ENCODE measurements around the gene PTPN9.
A peak's percentile ranks its signal among the peaks of the same experiment; 100 is the strongest.
"Not testable (repeated sequence)": the region's sequence is repeated elsewhere in the genome, so short reads cannot be mapped to it uniquely, and the experiment has no call there.

The PTPN9 gene

GRCh38 chr15:75483106-75483505, 96.0 kb downstream of the PTPN9 start:
- DNase-seq (ENCODE audit: low read depth in 1 of 2, low spot score in 1 of 2): no peak
- TF ChIP-seq JUND (IDR thresholded peaks at IDR 0.05; ENCODE audit: low read depth): no peak
- in situ Hi-C loops (cut with HindIII; ENCODE audit: low pct_unique_long_range_greater_than_20kb, low sequenced_read_pairs): no loop called here

- in situ Hi-C loops (cut with HindIII; ENCODE audit: low pct_unique_long_range_greater_than_20kb, low sequenced_read_pairs): not testable (repeated sequence)
Observed at GRCh38 chr15:75480463-75480862, 98.7 kb downstream of the PTPN9 start.

GRCh38 chr15:75479670-75480069, 99.4 kb downstream of the PTPN9 start:
- no peak for TF ChIP-seq JUND (IDR thresholded peaks at IDR 0.05; ENCODE audit: low read depth)

More at GRCh38 chr15:75480463-75480862, 98.7 kb downstream of the PTPN9 start:
- not testable (repeated sequence) for DNase-seq (ENCODE audit: low read depth in 1 of 2, low spot score in 1 of 2)

GRCh38 chr15:75477094-75477493, 102.0 kb downstream of the PTPN9 start:
- in situ Hi-C loops (cut with HindIII; ENCODE audit: low pct_unique_long_range_greater_than_20kb, low sequenced_read_pairs): not testable (repeated sequence)

More at GRCh38 chr15:75479670-75480069, 99.4 kb downstream of the PTPN9 start:
- no peak for DNase-seq (ENCODE audit: low read depth in 1 of 2, low spot score in 1 of 2)
- in situ Hi-C loops (cut with HindIII; ENCODE audit: low pct_unique_long_range_greater_than_20kb, low sequenced_read_pairs): no loop called here

GRCh38 chr15:75468913-75469598, 110.1 kb downstream of the PTPN9 start:
- in situ Hi-C loops (cut with HindIII; ENCODE audit: low pct_unique_long_range_greater_than_20kb, low sequenced_read_pairs): no loop called here
- TF ChIP-seq JUND (IDR thresholded peaks at IDR 0.05; ENCODE audit: low read depth): no peak
- DNase-seq (ENCODE audit: low read depth in 1 of 2, low spot score in 1 of 2): peak in 1 of 2 experiments; percentile 24

More at GRCh38 chr15:75477094-75477493, 102.0 kb downstream of the PTPN9 start:
- not testable (repeated sequence) for DNase-seq (ENCODE audit: low read depth in 1 of 2, low spot score in 1 of 2)

- no peak for DNase-seq (ENCODE audit: low read depth in 1 of 2, low spot score in 1 of 2)
- TF ChIP-seq JUND (IDR thresholded peaks at IDR 0.05; ENCODE audit: low read depth): no peak
- in situ Hi-C loops (cut with HindIII; ENCODE audit: low pct_unique_long_range_greater_than_20kb, low sequenced_read_pairs): no loop called here
Observed at GRCh38 chr15:75460646-75461045, 118.5 kb downstream of the PTPN9 start.

- no peak for TF ChIP-seq JUND (IDR thresholded peaks at IDR 0.05; ENCODE audit: low read depth)
- DNase-seq (ENCODE audit: low read depth in 1 of 2, low spot score in 1 of 2): no peak
- in situ Hi-C loops (cut with HindIII; ENCODE audit: low pct_unique_long_range_greater_than_20kb, low sequenced_read_pairs): no loop called here
Observed at GRCh38 chr15:75459581-75459980, 119.5 kb downstream of the PTPN9 start.

- peak in 1 of 2 experiments; percentile 15 for DNase-seq (ENCODE audit: low read depth in 1 of 2, low spot score in 1 of 2)
- TF ChIP-seq JUND (IDR thresholded peaks at IDR 0.05; ENCODE audit: low read depth): no peak
- in situ Hi-C loops (cut with HindIII; ENCODE audit: low pct_unique_long_range_greater_than_20kb, low sequenced_read_pairs): no loop called here
Observed at GRCh38 chr15:75456710-75457109, 122.4 kb downstream of the PTPN9 start.

- in situ Hi-C loops (cut with HindIII; ENCODE audit: low pct_unique_long_range_greater_than_20kb, low sequenced_read_pairs): no loop called here
- peak in 1 of 2 experiments; percentile 67 for DNase-seq (ENCODE audit: low read depth in 1 of 2, low spot score in 1 of 2)
- TF ChIP-seq JUND (IDR thresholded peaks at IDR 0.05; ENCODE audit: low read depth): no peak
Observed at GRCh38 chr15:75455982-75456531, 123.1 kb downstream of the PTPN9 start.

- in situ Hi-C loops (cut with HindIII; ENCODE audit: low pct_unique_long_range_greater_than_20kb, low sequenced_read_pairs): no loop called here
- DNase-seq (ENCODE audit: low read depth in 1 of 2, low spot score in 1 of 2): peak; percentile 68 to 85
- TF ChIP-seq JUND (IDR thresholded peaks at IDR 0.05; ENCODE audit: low read depth): no peak
Observed at GRCh38 chr15:75455424-75455981, 123.6 kb downstream of the PTPN9 start.

GRCh38 chr15:75454471-75455378, 124.4 kb downstream of the PTPN9 start:
- in situ Hi-C loops (cut with HindIII; ENCODE audit: low pct_unique_long_range_greater_than_20kb, low sequenced_read_pairs): no loop called here
- no peak for TF ChIP-seq JUND (IDR thresholded peaks at IDR 0.05; ENCODE audit: low read depth)
- no peak for DNase-seq (ENCODE audit: low read depth in 1 of 2, low spot score in 1 of 2)

GRCh38 chr15:75453703-75454470, 125.2 kb downstream of the PTPN9 start:
- TF ChIP-seq JUND (IDR thresholded peaks at IDR 0.05; ENCODE audit: low read depth): no peak
- peak; percentile 92 to 100 for DNase-seq (ENCODE audit: low read depth in 1 of 2, low spot score in 1 of 2)
- in situ Hi-C loops (cut with HindIII; ENCODE audit: low pct_unique_long_range_greater_than_20kb, low sequenced_read_pairs): no loop called here

Data from T47D (cell line).